HG03135 (cell line): ENCODE measurements around the gene RAB3C.
"Not testable (repeated sequence)": the region's sequence is repeated elsewhere in the genome, so short reads cannot be mapped to it uniquely, and the experiment has no call there.

Experiments used
- ATAC-seq: cut with Tn5 transposase; IDR thresholded peaks from one replicate; pipeline ENCODE4 v1.9.1; 2021; ENCODE audit warnings: mild to moderate bottlenecking, moderate library complexity; ENCODE audit not compliant: unreplicated experiment

The RAB3C gene

GRCh38 chr5:58600613-58601012 is 17.7 kb downstream of the RAB3C start:
- not testable (repeated sequence) for ATAC-seq

- ATAC-seq, result not testable (repeated sequence)
Measured at GRCh38 chr5:58602889-58603288, 20.0 kb downstream of the RAB3C start.

GRCh38 chr5:58606064-58606463 is 23.2 kb downstream of the RAB3C start:
- no peak for ATAC-seq

- ATAC-seq, result no peak
Measured at GRCh38 chr5:58615972-58616371, 33.1 kb downstream of the RAB3C start.

GRCh38 chr5:58617241-58617640 is 34.4 kb downstream of the RAB3C start:
- no peak for ATAC-seq

- no peak for ATAC-seq
Measured at GRCh38 chr5:58620336-58620735, 37.5 kb downstream of the RAB3C start.

- ATAC-seq, result no peak
Measured at GRCh38 chr5:58622936-58623871, 40.3 kb downstream of the RAB3C start.

- no peak for ATAC-seq
Measured at GRCh38 chr5:58628626-58629025, 45.8 kb downstream of the RAB3C start.

- ATAC-seq, result no peak
Measured at GRCh38 chr5:58629271-58630159, 46.6 kb downstream of the RAB3C start.

- no peak for ATAC-seq
Measured at GRCh38 chr5:58631895-58632294, 49.0 kb downstream of the RAB3C start.

- ATAC-seq, result no peak
Measured at GRCh38 chr5:58635416-58635815, 52.5 kb downstream of the RAB3C start.

- ATAC-seq, result no peak
Measured at GRCh38 chr5:58640011-58640410, 57.1 kb downstream of the RAB3C start.

- ATAC-seq, result no peak
Measured at GRCh38 chr5:58641533-58641932, 58.7 kb downstream of the RAB3C start.

GRCh38 chr5:58648846-58649245 is 66.0 kb downstream of the RAB3C start:
- no peak for ATAC-seq

- ATAC-seq, result no peak
Measured at GRCh38 chr5:58649716-58650115, 66.8 kb downstream of the RAB3C start.

- no peak for ATAC-seq
Measured at GRCh38 chr5:58653521-58653920, 70.6 kb downstream of the RAB3C start.

- ATAC-seq, result no peak
Measured at GRCh38 chr5:58666141-58666540, 83.3 kb downstream of the RAB3C start.

GRCh38 chr5:58666598-58667581 is 84.0 kb downstream of the RAB3C start:
- ATAC-seq, result no peak

- no peak for ATAC-seq
Measured at GRCh38 chr5:58670582-58670981, 87.7 kb downstream of the RAB3C start.

- no peak for ATAC-seq
Measured at GRCh38 chr5:58671155-58671554, 88.3 kb downstream of the RAB3C start.
